NCI-H128 (cell line): Measurements from ENCODE around the gene CELF5.
"Not testable (repeated sequence)": the region's sequence is repeated elsewhere in the genome, so short reads cannot be mapped to it uniquely, and the experiment has no call there.

Experiments used
- DNase-seq: peaks from one replicate; lab custom pipeline; 2025; ENCODE audit not compliant: unreplicated experiment; lab: John Stamatoyannopoulos, UW

CELF5 gene

DNA sequence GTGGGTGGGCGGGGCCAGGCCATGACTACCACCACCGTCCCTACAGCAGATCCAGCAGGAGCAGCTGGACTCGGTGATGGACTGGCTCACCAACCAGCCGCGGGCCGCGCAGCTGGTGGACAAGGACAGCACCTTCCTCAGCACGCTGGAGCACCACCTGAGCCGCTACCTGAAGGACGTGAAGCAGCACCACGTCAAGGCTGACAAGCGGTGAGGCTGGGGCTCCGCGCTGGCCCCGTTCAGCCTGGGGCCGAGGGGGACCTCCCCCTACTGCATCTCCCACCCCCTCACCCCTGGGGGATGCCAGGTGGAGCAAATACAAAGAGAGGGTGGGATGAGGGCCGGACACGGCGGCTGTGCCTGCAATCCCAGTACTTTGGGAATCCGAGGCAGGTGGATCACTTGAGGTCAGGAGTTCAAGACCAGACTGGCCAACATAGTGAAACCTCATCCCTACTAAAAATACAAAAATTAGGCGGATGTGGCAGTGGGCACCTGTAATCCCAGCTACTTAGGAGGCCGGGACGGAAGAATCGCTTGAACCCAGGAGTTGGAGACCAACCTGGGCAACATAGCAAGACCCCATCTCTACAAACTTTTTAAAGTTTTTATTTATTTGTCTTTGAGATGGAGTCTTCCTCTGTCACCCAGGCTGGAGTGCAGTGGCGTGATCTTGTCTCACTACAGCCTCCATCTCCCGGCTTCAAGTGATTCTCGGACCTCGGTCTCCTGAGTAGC is 18.1 kb upstream of the CELF5 start:
- DNase-seq, result no peak

DNA sequence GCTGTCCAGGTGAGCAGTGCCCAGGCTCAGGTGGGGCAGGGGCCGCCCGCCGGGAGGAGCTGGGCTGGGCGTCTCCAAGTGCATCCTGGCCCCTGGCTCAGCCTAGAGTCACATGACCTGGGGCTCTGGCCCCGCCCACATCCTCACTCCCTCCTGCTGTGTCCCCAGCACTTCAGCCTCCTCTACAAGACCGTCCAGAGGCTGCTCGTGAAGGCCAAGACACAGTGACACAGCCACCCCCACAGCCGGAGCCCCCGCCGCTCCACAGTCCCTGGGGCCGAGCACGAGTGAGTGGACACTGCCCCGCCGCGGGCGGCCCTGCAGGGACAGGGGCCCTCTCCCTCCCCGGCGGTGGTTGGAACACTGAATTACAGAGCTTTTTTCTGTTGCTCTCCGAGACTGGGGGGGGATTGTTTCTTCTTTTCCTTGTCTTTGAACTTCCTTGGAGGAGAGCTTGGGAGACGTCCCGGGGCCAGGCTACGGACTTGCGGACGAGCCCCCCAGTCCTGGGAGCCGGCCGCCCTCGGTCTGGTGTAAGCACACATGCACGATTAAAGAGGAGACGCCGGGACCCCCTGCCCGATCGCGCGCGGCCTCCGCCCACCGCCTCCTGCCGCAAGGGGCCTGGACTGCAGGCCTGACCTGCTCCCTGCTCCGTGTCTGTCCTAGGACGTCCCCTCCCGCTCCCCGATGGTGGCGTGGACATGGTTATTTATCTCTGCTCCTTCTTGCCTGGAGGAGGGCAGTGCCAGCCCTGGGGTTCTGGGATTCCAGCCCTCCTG is 16.8 kb upstream of the CELF5 start:
- DNase-seq, result no peak

DNA sequence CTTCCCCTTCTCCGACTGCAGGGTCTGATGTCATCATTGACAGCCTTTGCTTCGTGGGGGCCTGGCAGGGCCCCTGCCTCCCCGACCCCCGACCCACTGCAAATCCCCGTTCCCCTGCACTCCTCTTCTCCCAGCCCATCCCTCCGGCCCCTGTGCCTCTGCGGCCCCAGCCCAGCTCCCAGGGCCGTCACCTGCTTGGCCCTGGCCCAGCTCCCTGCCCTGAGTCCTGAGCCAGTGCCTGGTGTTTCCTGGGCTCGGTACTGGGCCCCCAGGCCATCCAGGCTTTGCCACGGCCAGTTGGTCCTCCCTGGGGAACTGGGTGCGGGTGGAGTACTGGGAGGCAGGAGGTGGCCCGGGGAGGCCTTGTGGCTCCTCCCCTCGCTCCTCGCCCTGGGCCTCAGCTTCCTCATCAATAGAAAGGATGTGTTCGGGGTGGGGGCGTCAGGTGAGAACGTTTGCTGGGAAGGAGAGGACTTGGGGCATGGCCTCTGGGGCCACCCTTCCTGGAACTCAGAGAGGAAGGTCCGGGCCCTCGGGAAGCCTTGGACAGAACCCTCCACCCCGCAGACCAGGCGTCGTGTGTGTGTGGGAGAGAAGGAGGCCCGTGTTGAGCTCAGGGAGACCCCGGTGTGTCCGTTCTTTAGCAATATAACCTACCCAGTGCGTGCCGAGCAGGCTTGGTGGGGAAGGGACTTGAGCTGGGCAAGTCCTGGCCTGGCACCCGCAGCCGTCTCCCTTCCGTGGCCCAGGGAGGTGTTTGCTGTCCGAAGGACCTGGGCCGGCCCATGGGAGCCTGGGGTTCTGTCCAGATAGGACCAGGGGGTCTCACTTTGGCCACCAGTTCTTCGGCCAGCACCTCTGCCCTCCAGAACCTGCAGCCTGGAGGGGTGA is 15.9 kb upstream of the CELF5 start:
- DNase-seq, result no peak

DNA sequence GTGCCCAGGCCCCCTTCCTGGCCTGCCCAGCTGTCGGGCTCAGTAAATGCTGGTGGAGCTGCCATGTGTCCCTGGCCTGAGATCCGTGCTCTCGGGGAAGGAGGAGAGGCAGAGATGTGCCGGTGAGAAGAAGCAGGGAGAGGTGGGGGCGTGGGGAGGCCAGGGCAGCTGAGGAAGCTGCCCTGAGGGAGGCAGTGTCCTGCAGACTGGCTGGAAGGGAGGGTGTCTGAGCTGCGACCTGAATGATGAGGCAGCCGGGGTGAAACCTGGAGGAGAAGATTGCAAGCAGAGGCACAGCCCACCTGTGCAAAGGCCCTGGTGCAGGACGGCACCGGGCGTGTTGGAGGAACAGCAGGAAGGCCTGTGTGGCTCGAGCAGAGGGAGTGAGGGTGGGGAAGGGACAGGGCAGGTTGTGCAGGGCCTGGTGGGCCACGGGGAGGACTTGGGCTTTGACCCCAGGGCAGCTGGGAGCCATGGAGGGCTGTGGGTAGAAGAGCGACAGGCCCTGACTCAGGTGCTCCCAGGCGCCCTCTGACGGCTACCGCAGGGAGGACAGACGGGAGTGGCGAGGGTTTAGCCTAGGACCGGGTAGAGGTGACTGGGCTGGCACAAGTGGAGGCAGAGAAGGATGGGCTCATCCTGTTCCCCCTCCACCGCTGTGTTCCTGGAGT is 14.0 kb upstream of the CELF5 start:
- DNase-seq, result no peak

DNA sequence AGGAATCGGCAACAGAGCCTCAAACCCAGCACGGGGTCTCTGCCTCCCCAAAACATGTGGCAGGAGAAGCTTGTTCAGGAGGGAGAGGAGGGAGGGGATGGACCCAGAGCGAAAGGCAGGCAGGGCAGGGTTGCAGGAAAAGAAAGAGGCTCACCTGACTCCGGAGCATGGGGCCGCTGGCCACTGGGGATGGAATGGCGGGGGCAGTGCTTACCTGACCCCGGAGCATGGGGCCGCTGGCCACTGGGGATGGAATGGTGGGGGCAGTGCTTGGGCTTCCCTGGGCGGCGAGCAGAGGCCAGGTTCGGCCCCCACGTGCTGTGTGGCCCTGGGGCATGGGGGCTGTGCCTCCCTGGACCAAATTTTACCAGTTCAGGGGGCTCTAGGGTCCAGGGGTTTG is 13.3 kb upstream of the CELF5 start:
- no peak for DNase-seq

DNA sequence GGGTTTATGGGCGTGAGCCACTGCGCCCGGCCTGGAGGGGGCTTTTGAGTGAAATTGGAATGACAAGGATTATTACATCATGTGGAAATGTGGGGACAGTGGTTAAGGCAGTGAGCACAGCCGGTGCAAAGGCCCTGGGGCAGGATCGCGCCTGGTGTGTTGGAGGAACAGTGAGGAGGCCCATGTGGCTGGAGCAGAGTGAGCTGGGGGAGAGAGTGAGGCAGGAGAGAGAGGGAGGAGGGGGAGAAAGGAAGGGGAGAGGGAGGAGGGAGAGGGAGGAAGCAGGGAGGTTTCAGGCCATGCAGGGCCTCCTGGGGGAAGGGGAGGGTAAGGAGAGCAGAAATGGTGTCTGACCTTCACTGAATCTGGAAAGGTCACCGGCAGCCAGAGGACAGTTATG is 11.3 kb upstream of the CELF5 start:
- no peak for DNase-seq

- no peak for DNase-seq
Measured at GRCh38 chr19:3216874-3217273, 7.6 kb upstream of the CELF5 start.

- DNase-seq, result no peak
Measured at GRCh38 chr19:3220576-3220975, 3.9 kb upstream of the CELF5 start.

GRCh38 chr19:3221576-3221975 is 2.9 kb upstream of the CELF5 start:
- DNase-seq, result not testable (repeated sequence)

DNA sequence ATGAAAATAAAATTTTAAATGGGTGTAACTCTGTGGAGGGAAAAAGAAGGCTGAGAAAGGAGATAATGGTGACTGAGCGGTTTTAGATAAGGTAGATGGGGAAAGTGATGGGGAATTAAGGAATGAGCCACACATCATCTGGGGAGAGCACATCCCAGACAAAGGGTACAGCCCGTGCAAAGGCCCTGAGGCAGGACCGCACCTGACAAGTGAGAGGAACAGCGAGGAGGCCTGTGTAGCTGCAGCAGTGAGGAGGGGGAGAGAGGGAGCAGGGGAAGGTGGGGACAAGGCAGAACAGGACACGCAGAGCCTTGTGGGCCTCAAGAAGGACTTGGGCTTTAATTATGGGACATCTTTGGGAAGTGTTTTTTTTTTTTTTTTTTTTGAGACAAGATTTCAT is 1.8 kb upstream of the CELF5 start:
- no peak for DNase-seq

DNA sequence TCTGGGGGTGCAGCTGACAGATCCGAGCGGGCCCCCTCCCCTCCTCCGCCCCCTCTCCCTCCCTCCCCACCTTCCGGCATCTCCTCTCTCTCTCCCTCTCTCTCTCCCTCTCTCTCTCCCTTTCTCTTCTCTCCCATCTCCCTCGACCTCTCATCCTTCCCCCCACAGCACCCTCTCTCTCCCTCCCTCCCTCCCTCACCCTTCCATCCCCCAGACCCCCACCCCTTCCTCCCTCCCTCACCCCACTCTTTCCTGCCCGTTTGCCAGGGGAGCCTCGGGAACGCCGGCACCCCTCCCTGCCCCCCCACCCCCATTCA is 666 bp downstream of the CELF5 start:
- no peak for DNase-seq

DNA sequence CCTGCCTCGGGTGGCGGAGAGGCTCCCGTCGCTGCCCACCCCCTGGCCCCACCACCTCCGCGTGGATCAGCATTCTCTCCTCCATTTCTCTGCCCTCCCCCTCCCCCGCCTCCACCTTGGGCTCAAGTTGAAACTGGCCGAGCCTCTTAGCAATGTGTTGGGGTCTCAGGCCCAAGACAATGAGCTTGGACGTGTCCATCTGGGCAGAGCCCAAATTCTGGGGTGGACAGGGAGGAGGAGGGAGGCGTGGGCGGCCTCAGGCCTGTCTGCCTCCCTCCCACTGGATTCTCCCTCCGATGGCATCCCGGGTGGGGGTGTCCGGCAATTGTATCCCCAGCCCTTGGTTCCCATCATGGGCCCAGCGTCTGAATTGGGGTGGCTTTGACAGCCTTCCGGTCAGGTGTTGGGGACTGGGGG is 1.2 kb downstream of the CELF5 start:
- DNase-seq, result no peak

- DNase-seq, result no peak
Measured at GRCh38 chr19:3227054-3227626, 2.7 kb downstream of the CELF5 start.

DNA sequence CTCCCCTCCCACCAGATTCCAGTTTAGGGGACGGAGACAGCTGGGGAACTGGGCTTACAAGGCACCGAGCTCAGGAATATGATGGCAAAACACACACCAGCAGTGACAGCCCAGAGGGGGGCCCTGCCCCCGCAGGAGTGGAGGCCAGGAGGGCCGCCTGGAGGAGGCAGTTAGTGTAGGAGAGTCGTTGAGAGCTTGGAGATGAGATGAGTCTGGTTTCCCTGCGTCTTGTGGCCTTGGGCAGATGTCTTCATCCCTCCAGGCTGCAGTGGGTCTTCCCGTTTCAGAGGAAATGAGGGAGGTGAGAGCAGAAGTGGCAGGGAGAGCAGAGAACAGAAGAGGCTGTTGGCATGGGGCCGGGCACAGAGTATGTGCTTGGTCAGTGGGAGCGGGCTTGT is 4.9 kb downstream of the CELF5 start:
- DNase-seq, result no peak

- no peak for DNase-seq
Measured at GRCh38 chr19:3229888-3230496, 5.5 kb downstream of the CELF5 start.

DNA sequence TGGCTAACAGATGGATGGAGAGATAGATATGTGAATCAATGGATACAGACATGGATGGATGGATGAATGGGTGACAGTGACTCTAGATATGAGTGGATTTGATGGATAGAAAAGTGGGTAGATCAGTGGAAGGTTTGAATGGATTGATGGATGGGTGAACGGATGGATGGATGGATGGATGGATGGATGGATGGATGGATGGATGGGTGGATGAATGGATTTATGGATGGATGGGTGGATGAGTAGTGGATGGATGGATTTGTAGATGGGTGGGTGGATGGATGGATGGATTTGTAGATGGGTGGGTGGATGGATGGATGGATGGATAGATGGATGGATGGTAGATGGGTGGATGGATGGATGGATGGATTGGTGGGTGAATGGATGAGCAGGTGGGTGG is 6.8 kb downstream of the CELF5 start:
- no peak for DNase-seq

- no peak for DNase-seq
Measured at GRCh38 chr19:3233116-3233515, 8.7 kb downstream of the CELF5 start.

DNA sequence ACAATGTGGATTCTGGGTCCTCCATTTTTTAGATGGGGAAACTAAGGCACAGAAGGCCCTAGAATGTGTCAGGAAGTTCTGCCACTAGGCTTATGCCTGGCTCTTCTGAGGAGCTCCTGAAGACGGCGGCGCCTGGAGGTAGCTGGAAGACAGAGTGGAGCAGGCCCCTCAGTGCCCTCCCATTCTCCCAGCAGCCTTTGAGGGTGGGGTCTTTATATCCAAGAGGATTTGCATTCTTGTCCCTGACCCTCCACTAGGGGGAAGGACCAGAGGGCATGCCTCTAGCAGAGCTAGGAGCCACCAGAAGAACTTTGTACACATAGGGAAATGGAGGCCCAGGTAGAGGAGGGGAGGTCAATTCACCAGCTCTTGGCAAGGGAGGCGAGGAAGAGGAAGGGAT is 9.4 kb downstream of the CELF5 start:
- no peak for DNase-seq

GRCh38 chr19:3234800-3235199 is 10.3 kb downstream of the CELF5 start:
- no peak for DNase-seq

DNA sequence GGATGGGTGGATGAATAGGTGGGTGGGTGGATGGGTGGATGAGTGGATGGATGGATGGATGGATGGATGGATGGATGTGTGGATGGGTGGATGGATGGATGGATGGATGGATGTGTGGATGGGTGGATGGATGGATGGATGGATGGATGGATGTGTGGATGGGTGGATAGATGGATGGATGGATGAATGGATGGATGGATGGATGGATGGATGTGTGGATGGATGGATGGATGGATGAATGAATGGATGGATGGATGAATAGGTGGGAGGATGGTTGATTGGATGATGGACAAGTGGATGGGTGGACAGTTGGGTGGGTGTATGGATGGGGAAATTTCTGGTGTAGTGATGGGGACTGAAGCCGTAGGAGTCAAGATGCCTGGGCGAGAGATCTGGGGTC is 11.1 kb downstream of the CELF5 start:
- DNase-seq, result not testable (repeated sequence)
